Upper lobe of left lung (tissue), 4 donors: ENCODE data around the gene MMP10.
"Not testable (repeated sequence)": the region's sequence is repeated elsewhere in the genome, so short reads cannot be mapped to it uniquely, and the experiment has no call there.

Experiments
- CTCF ChIP-seq, 6 experiments: fragments of 450-650 bp in 4 of 6; fragments of 200-600 bp in 2 of 6; sonication (generic) in 2 of 6; IDR thresholded peaks; one replicate each; pipeline ENCODE4 v1.5.1; 2016 to 2019; ENCODE audit warnings: antibody characterized with exemption in 6 of 6
- POLR2A ChIP-seq, 4 donors: fragments of 450-650 bp; IDR thresholded peaks; one replicate each; pipeline ENCODE4 v1.5.1; 2016 to 2017; ENCODE audit warnings: antibody characterized with exemption in 4 of 4, mild to moderate bottlenecking in 2 of 4
- POLR2AphosphoS5 ChIP-seq, 2 donors: sonication (generic); formaldehyde crosslinking; IDR thresholded peaks; one replicate each; pipeline ENCODE4 v1.5.1; 2017; ENCODE audit warnings: antibody characterized with exemption in 2 of 2

- not testable (repeated sequence) for TF ChIP-seq CTCF, POLR2A, POLR2AphosphoS5 (IDR thresholded peaks at IDR 0.05)
Observed at GRCh38 chr11:102746746-102747578, 33.5 kb downstream of the MMP10 start.
